Subcutaneous adipose tissue (tissue), 4 donors: Measurements from ENCODE around the gene DNAI4. TPM values are rescaled to one million over a fixed set of nuclear protein-coding genes. Genes with fewer than 3 reads are reported as not detected.

Source experiments
- total RNA-seq, 4 donors: library from RNA; depleted of rRNA; stranded (reverse); fragments of >200 nt; gene quantifications; one replicate each; pipeline ENCODE4 v1.1.0, GENCODE V29; 2016
- TF ChIP-seq, protein P1 (sequence below): fragments of 450-650 bp; IDR thresholded peaks from one replicate; pipeline ENCODE4 v1.5.1; 2016; ENCODE audit warnings: low read depth, mild to moderate bottlenecking, control low read depth, antibody characterized with exemption, moderate library complexity

The DNAI4 gene
- total RNA-seq, 4 donors from 2014 or later, result 1.9 to 5.3 (median 3.9) TPM

DNA sequence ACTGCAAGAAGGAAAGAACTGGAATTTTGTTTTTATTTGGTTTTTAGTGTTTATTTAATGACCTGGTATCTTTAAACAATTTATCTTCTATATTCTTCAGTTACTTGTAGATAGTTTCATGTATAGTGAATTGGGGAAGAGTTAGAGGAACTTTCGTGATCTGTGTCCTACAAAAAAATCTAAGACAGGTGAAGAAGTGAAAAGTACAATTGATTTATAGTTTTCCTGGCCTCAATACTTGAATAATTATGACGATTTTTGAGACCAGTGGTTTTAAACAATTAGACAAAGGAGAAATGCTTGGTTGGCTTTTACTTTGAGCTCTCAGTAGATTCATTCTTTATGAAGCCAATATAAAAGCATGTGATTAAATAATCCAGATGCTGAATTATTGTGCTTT is 7.6 kb upstream of the DNAI4 start:
- TF ChIP-seq, protein P1, sequence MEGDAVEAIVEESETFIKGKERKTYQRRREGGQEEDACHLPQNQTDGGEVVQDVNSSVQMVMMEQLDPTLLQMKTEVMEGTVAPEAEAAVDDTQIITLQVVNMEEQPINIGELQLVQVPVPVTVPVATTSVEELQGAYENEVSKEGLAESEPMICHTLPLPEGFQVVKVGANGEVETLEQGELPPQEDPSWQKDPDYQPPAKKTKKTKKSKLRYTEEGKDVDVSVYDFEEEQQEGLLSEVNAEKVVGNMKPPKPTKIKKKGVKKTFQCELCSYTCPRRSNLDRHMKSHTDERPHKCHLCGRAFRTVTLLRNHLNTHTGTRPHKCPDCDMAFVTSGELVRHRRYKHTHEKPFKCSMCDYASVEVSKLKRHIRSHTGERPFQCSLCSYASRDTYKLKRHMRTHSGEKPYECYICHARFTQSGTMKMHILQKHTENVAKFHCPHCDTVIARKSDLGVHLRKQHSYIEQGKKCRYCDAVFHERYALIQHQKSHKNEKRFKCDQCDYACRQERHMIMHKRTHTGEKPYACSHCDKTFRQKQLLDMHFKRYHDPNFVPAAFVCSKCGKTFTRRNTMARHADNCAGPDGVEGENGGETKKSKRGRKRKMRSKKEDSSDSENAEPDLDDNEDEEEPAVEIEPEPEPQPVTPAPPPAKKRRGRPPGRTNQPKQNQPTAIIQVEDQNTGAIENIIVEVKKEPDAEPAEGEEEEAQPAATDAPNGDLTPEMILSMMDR, result no peak

DNA sequence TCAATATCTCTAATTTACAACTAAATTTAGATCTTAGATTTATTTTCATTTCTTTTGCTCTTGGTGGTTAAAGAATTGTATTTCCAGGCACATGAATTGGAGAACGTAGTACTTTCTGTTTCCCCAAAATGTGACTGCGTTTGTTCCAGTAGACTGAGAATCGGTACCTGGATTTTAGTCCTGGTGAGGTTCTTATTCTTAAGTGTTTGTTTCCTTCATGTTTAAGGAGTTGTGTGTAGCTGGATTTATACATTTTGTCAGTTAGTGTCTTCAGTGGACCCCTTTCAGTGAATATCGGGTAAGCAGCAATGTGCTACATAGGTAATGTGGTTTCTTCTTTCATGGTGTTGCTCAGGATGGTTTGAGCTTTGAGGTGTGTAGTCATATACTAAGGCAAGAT is 6.9 kb upstream of the DNAI4 start:
- TF ChIP-seq, protein P1, result no peak

DNA sequence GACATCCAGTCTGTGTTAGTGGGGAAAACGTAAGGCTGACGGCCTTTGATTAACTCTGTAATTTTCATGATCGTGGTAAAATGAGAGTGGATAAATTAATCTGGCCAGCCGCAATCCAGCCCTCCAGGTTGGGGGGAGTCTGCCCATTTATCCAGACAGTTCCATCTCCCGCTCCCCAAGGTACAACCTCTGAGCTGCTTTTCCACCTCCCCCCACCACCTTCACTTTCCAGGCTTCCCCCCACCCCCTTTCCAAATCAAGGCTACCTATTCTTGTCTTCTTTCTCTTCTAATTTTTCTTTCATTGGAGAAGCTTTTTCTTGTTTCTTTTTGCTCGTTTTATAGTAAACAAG is 6.1 kb upstream of the DNAI4 start:
- TF ChIP-seq, protein P1, result no peak

DNA sequence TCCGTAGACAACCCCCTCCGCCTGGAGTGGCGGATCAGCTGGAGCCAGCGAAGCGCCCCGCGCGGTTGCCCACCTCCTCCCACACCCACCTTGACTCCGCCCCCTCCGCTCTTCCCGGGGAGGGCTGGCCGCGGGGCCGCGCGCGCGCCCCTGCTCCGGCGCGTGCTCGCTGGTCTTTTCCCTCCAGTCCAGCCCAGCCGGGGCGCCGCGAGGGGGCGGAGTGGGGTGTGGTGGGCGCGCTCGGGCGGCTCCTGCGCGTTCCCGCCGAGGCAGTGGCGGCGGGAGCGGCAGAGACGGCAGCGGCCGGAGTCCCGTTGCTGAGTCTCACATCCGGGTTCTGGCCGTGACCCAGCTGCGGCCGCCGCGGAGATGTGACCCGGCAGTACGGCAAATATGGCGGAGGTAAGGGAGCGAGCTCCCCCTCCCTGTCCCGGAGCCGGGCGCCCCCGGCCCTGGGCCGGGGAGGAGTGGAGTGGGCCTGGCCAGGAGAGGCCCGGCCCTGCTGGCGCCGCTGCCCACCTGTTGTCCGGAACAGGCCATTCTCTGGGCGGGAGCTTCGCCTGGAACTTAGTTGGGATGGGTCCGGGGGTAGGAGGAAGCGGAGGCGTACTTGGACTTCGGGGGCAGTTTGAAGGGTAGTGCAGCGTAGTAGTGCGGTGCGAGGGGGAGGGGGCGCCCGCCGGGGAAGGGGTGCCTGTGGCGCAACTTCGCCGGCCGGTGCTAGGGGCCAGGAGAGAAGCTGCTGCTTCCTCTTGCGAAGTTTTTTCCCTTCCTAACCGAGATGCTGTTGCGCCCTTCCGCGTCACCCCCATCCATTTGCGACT is 5.6 kb upstream of the DNAI4 start:
- TF ChIP-seq, protein P1, result no peak

DNA sequence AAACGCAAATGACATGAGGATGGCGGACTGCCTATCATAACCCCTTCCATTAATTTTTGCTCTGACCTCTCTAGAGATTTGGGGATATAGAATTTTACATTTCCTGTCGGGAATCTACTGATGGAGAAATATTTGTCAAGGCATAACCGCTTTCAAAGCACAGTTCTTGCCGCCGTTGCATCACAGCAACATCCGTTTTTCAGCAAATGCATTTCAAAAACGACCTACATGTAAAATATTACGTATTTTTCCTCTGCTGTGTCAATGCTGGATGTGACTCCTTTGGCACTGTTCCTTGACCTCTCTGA is 5.0 kb upstream of the DNAI4 start:
- TF ChIP-seq, protein P1, result no peak

DNA sequence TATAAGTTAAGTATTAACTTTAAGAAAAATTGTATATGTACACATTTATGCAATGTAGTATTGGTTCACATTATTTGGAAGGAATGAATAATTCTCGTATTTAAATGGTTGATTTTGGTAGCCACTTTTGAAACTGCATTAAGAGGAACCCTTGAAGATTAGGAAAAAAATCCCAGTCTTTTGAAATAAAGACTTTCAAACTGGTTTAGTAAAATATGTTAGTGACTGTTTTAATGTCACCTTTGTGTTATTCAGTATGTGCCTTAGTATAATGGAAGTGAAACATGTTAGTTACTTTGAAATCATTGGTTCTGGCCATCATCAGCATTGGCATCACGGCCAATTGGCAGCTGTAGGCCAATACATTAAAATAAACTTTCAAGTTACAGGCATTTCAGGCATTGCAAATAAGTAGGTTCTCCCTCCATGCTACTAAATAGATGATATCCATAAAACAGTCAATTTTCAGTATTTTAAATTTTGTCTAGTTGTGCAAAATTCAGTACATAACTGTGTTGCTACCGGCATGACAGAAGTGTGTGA is 4.6 kb upstream of the DNAI4 start:
- TF ChIP-seq, protein P1, result no peak

DNA sequence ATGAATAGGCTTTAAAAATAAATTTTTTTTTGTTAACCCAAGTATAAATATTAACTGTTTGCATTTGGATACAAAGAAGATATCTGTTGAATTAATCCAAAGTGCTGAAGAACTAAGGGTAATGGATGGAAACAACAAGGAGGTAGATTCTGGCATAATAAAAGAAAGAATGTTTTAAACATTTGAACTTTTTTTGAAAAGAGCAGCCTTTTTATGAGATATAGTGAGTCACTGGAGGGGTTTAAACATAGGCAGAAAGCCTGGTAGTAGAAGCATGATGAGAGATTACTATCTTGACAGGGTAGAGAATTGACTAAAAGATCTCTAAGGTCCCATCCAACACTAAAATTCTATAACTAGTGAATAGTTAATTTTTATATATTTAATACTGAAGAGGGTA is 2.9 kb upstream of the DNAI4 start:
- TF ChIP-seq, protein P1, result no peak
